IMR-90 (cell line): ENCODE data around the gene ST3GAL4. TPM values are rescaled to one million over a fixed set of nuclear protein-coding genes. Genes with fewer than 3 reads are reported as not detected.

ENCODE experiments used
- ATAC-seq: fragments of 200-7000 bp; cut with Tn5 transposase; 2 replicates; pipeline ENCODE4 v1.9.1; 2020; ENCODE audit warnings: low read depth, mild to moderate bottlenecking, moderate library complexity
- BruUV-seq: library from RNA; stranded (reverse); fragments of 400-500 nt; replicated peaks from 2 replicates; lab custom pipeline; 2021; lab: Mats Ljungman, UMichigan
- CTCF ChIA-PET: fragments of 300-600 bp; formaldehyde crosslinking; extraction: SDS; loops from one replicate; lab custom pipeline; 2021; ENCODE audit warnings: antibody characterized with exemption; lab: Yijun Ruan, JAX
- POLR2A ChIA-PET: fragments of 300-600 bp; sonication (Branson Sonifier 250); formaldehyde crosslinking; loops from one replicate; lab custom pipeline; 2022; ENCODE audit warnings: antibody characterized with exemption; ENCODE audit not compliant: unreplicated experiment; lab: Charles Lee
- DNase-seq: peaks from one replicate; pipeline ENCODE4 v3.0.0; 2013
- H2AFZ ChIP-seq: replicated peaks from 2 replicates; pipeline ENCODE3; 2013; ENCODE audit warnings: low read length, mild to moderate bottlenecking; ENCODE audit not compliant: poor library complexity
- H2AK5ac ChIP-seq: 2 replicates; pipeline ENCODE4 v1.6.1; 2013; ENCODE audit warnings: low read depth, low read length, inconsistent platforms
- H2AK9ac ChIP-seq: replicated peaks from 2 replicates; pipeline ENCODE3; 2013; ENCODE audit warnings: mild to moderate bottlenecking, low read depth, low read length, moderate library complexity; ENCODE audit not compliant: poor library complexity
- H2BK120ac ChIP-seq: 2 replicates; pipeline ENCODE4 v1.6.1; 2013; ENCODE audit warnings: low read depth, low read length, inconsistent platforms
- H2BK15ac ChIP-seq: 3 replicates; pipeline ENCODE4 v1.6.1; 2013; ENCODE audit warnings: low read depth, low read length, inconsistent platforms
- H2BK20ac ChIP-seq: 2 replicates; pipeline ENCODE4 v1.6.1; 2013; ENCODE audit warnings: low read depth, mild to moderate bottlenecking, inconsistent platforms, low read length, moderate library complexity
- H2BK5ac ChIP-seq: 2 replicates; pipeline ENCODE4 v1.6.1; 2013; ENCODE audit warnings: mild to moderate bottlenecking, low read depth, low read length, inconsistent platforms; ENCODE audit not compliant: poor library complexity, severe bottlenecking
- H3K14ac ChIP-seq: replicated peaks from 2 replicates; pipeline ENCODE4 v1.6.1; 2013; ENCODE audit warnings: low read depth, low read length, inconsistent platforms
- H3K18ac ChIP-seq: 2 replicates; pipeline ENCODE4 v1.6.1; 2013; ENCODE audit warnings: low read depth, low read length, control low read depth
- H3K23ac ChIP-seq: 2 replicates; pipeline ENCODE4 v1.6.1; 2013; ENCODE audit warnings: low read depth, low read length, inconsistent platforms
- H3K27ac ChIP-seq: 2 replicates; pipeline ENCODE4 v1.5.1; 2013; ENCODE audit warnings: mild to moderate bottlenecking, control low read depth, low read length; ENCODE audit not compliant: insufficient read depth
- H3K27me3 ChIP-seq: 2 replicates; pipeline ENCODE4 v1.6.1; 2013; ENCODE audit warnings: low read length; ENCODE audit not compliant: control insufficient read depth, insufficient read depth
- H3K36me3 ChIP-seq: 2 replicates; pipeline ENCODE4 v1.6.1; 2013; ENCODE audit warnings: low read length, mixed read lengths; ENCODE audit not compliant: control insufficient read depth, insufficient read depth
- H3K4ac ChIP-seq: 2 replicates; pipeline ENCODE4 v1.6.1; 2013; ENCODE audit warnings: low read depth, low read length, inconsistent platforms
- H3K4me1 ChIP-seq: 2 replicates; pipeline ENCODE4 v1.6.1; 2013; ENCODE audit warnings: low read length, mixed read lengths; ENCODE audit not compliant: control insufficient read depth, insufficient read depth
- H3K4me2 ChIP-seq: 2 replicates; pipeline ENCODE4 v1.6.1; 2013; ENCODE audit warnings: low read depth, mild to moderate bottlenecking, control low read depth, low read length, moderate library complexity
- H3K4me3 ChIP-seq: 2 replicates; pipeline ENCODE4 v1.5.1; 2013; ENCODE audit warnings: low read depth, mild to moderate bottlenecking, control low read depth, low read length, moderate library complexity; ENCODE audit not compliant: insufficient read depth
- H3K56ac ChIP-seq: 2 replicates; pipeline ENCODE4 v1.6.1; 2013; ENCODE audit warnings: low read length, inconsistent platforms; ENCODE audit not compliant: insufficient read depth; ENCODE audit errors: extremely low read depth
- H3K79me1 ChIP-seq, 2 experiments: 2 replicates each; pipeline ENCODE4 v1.6.1; 2013; ENCODE audit warnings: low read length in 2 of 2, inconsistent platforms in 1 of 2, low read depth in 1 of 2
- H3K9ac ChIP-seq: 2 replicates; pipeline ENCODE4 v1.6.1; 2013; ENCODE audit warnings: low read depth, low read length, control low read depth
- H3K9me1 ChIP-seq: 2 replicates; pipeline ENCODE4 v1.6.1; 2013; ENCODE audit warnings: low read length, inconsistent platforms; ENCODE audit not compliant: insufficient read depth
- H3K9me3 ChIP-seq: 2 replicates; pipeline ENCODE4 v1.6.1; 2013; ENCODE audit warnings: low read length; ENCODE audit not compliant: control insufficient read depth, insufficient read depth
- H4K20me1 ChIP-seq: 2 replicates; pipeline ENCODE4 v1.6.1; 2013; ENCODE audit warnings: low read length, inconsistent platforms; ENCODE audit not compliant: insufficient read depth
- H4K5ac ChIP-seq: 2 replicates; pipeline ENCODE4 v1.6.1; 2013; ENCODE audit warnings: mild to moderate bottlenecking, low read depth, low read length, control low read depth
- H4K8ac ChIP-seq, 2 experiments: 2 replicates each; pipeline ENCODE4 v1.6.1; 2013; ENCODE audit warnings: low read depth in 2 of 2, low read length in 2 of 2, control low read depth in 1 of 2, inconsistent platforms in 1 of 2
- H4K91ac ChIP-seq: 2 replicates; pipeline ENCODE4 v1.6.1; 2013; ENCODE audit warnings: low read depth, low read length, inconsistent platforms; ENCODE audit not compliant: insufficient read depth
- BHLHE40 ChIP-seq: fragments of 150-350 bp; IDR thresholded peaks from 2 replicates; pipeline ENCODE4 v1.6.1; 2016; ENCODE audit warnings: mild to moderate bottlenecking, low read depth, low read length
- CEBPB ChIP-seq: IDR thresholded peaks from 2 replicates; pipeline ENCODE4 v1.6.1; 2012; ENCODE audit warnings: low read depth, low read length, improper control_type of control experiment
- CHD1 ChIP-seq: IDR thresholded peaks from 2 replicates; pipeline ENCODE4 v1.6.1; 2012; ENCODE audit warnings: low read depth, low read length, improper control_type of control experiment
- ELK1 ChIP-seq: fragments of 150-350 bp; IDR thresholded peaks from 2 replicates; pipeline ENCODE4 v1.6.1; 2016; ENCODE audit warnings: low read depth, mild to moderate bottlenecking, low read length, moderate library complexity, borderline replicate concordance
- MXI1 ChIP-seq: IDR thresholded peaks from 2 replicates; pipeline ENCODE4 v1.6.1; 2012; ENCODE audit warnings: low read depth, mild to moderate bottlenecking, low read length, moderate library complexity, borderline replicate concordance
- WGBS, 2 experiments: methylation state at CpG; one replicate each; pipeline versions ENCODE4 v1.1.5 to v1.1.7; 2013; ENCODE audit warnings: missing lambda C conversion rate in 2 of 2; ENCODE audit not compliant: insufficient read length in 1 of 2; ENCODE audit errors: extremely low coverage in 2 of 2; 5-methylcytosine and 5-hydroxymethylcytosine counted together
- dilution Hi-C: fragments of 300-500 bp; cut with HindIII; formaldehyde crosslinking; loops from one replicate; pipeline ENCODE4 v1.14.3; 2018; ENCODE audit warnings: low sequenced_read_pairs; ENCODE audit not compliant: unreplicated experiment
- in situ Hi-C: fragments of 300-500 bp; cut with MboI; formaldehyde crosslinking; loops from 3 replicates; pipeline ENCODE4 v1.14.3; 2019; ENCODE audit warnings: low sequenced_read_pairs, inconsistent platforms, mixed read lengths
- intact Hi-C: fragments of 100-400 bp; cut with micrococcal nuclease; formaldehyde crosslinking; loops from 2 replicates; pipeline ENCODE4 v1.10.0; 2022
- polyA plus RNA-seq, 3 experiments: library from polyadenylated mRNA; depleted of rRNA; stranded (reverse); fragments of >200 nt; gene quantifications; 2 replicates each; pipeline ENCODE4 v1.2.3, GENCODE V29; 2012; ENCODE audit warnings: low replicate concordance in 1 of 3
- total RNA-seq: library from RNA; depleted of rRNA; stranded (reverse); fragments of >200 nt; gene quantifications from 2 replicates; pipeline ENCODE4 v1.2.3, GENCODE V29; 2012

ST3GAL4 gene
- total and polyA plus RNA-seq, 2 of the 4 experiments (the other 2 are of a cell fraction) = 17.0 to 19.7 TPM

GRCh38 chr11:126352163-126352562, 3.3 kb upstream of the ST3GAL4 start:
- Histone ChIP-seq H4K20me1 (no peaks in the 10 kb centered on the region), H3K27me3 (no peaks in the 10 kb centered on the region), H2BK120ac (no peak overlapping the region), H2BK20ac (no peak overlapping the region), H3K36me3 (no peaks in the 10 kb centered on the region), H2AFZ (no peak overlapping the region), H4K91ac (no peak overlapping the region), H2BK5ac (no peak overlapping the region), H3K4ac (peak overlapping the region; percentile 12; the same call in 1 of the 2 replicates), H3K9me3 (no peaks in the 10 kb centered on the region), H3K9ac (no peak overlapping the region), H3K18ac (no peak overlapping the region), H2AK5ac (peak overlapping the region; percentile 47; the same call in 1 of the 2 replicates), H3K4me1 (peaks cover 26% of the 10 kb centered on the region), H3K14ac (no peak overlapping the region), H2BK15ac (no peak overlapping the region), H3K9me1 (peaks cover 30% of the 10 kb centered on the region), H3K4me3 (no peak overlapping the region), H3K23ac (no peak overlapping the region), H3K56ac (no peak overlapping the region), H2AK9ac (no peak overlapping the region), H3K27ac (no peak overlapping the region), H3K4me2 (no peak overlapping the region), H4K8ac (no peak overlapping the region), H4K5ac (no peak overlapping the region), H3K79me1 (peaks cover 37 to 81% of the 10 kb centered on the region in 2 experiments)
- DNase-seq (no peak), ATAC-seq (no peak)
- ChIA-PET CTCF (no interaction called here), POLR2A (no interaction called here)
- in situ Hi-C loops (no loop called here), intact Hi-C loops (no loop called here), dilution Hi-C loops (no loop called here)
- no peak for TF ChIP-seq ELK1
- no peak for TF ChIP-seq CHD1
- TF ChIP-seq BHLHE40 = no peak
- TF ChIP-seq MXI1 = no peak
- no peak for TF ChIP-seq CEBPB
- BruUV-seq = no TSS peak
- no CpG with 5 or more reads among the region's 3 CpGs for WGBS, 2 experiments
